Heart right ventricle (tissue), 16 donors: ENCODE measurements around the gene SH3PXD2B. TPM values are rescaled to one million over a fixed set of nuclear protein-coding genes. Genes with fewer than 3 reads are reported as not detected.
A peak's percentile ranks its signal among the peaks of the same experiment; 100 is the strongest.

Source experiments
- ATAC-seq, 8 donors: fragments of 200-7000 bp; cut with Tn5 transposase; one replicate each; pipeline ENCODE4 v1.9.1; 2020; ENCODE audit warnings: mild to moderate bottlenecking in 8 of 8, moderate library complexity in 8 of 8, moderate number of reproducible peaks in 1 of 8
- DNase-seq, 2 donors: peaks; one replicate each; pipeline ENCODE4 v3.0.0-alpha.2; 2020
- H3K27ac ChIP-seq, 10 donors: fragments of 200-600 bp; sonication (generic) in 2 of 10; one replicate each; pipeline versions ENCODE4 v1.5.0 to v1.8.0; 2020 to 2022; ENCODE audit warnings: mild to moderate bottlenecking in 3 of 10
- H3K27me3 ChIP-seq, 7 donors: fragments of 200-600 bp; one replicate each; pipeline ENCODE4 v1.8.0; 2021 to 2022; ENCODE audit warnings: mild to moderate bottlenecking in 2 of 7
- H3K36me3 ChIP-seq, 9 donors: fragments of 200-600 bp; sonication (generic) in 1 of 9; one replicate each; pipeline versions ENCODE4 v1.5.0 to v1.8.0; 2020 to 2022; ENCODE audit warnings: mild to moderate bottlenecking in 2 of 9
- H3K4me1 ChIP-seq, 9 donors: fragments of 200-600 bp; sonication (generic) in 1 of 9; one replicate each; pipeline versions ENCODE4 v1.5.0 to v1.8.0; 2020 to 2022; ENCODE audit warnings: mild to moderate bottlenecking in 4 of 9
- H3K4me3 ChIP-seq, 10 donors: fragments of 200-600 bp; sonication (generic) in 2 of 10; one replicate each; pipeline versions ENCODE4 v1.5.0 to v1.8.0; 2020 to 2022; ENCODE audit warnings: mild to moderate bottlenecking in 7 of 10, moderate library complexity in 2 of 10
- H3K9me3 ChIP-seq, 11 donors: fragments of 200-600 bp in 10 of 11; sonication (generic) in 2 of 11; one replicate each; pipeline versions ENCODE4 v1.5.0 to v1.8.0; 2013 to 2022; ENCODE audit warnings: mild to moderate bottlenecking in 2 of 11, control low read depth in 1 of 11, moderate library complexity in 1 of 11
- CTCF ChIP-seq, 9 donors: fragments of 200-600 bp; sonication (generic) in 2 of 9; IDR thresholded peaks; one replicate each; pipeline versions ENCODE4 v1.5.0 to v1.8.0; 2021 to 2022; ENCODE audit warnings: antibody characterized with exemption in 9 of 9, mild to moderate bottlenecking in 5 of 9, moderate library complexity in 1 of 9
- WGBS, 2 donors: extraction: QIAGEN DNeasy Blood & Tissue Kit; methylation state at CpG; one replicate each; pipeline ENCODE4 v1.1.7; 2013; ENCODE audit warnings: inconsistent platforms in 1 of 2; 5-methylcytosine and 5-hydroxymethylcytosine counted together
- intact Hi-C, 10 donors: fragments of 100-400 bp; cut with DNase I; formaldehyde crosslinking; loops; one replicate each; pipeline versions ENCODE4 v1.11.1 to v1.14.2; 2022
- polyA plus RNA-seq, 2 donors: library from polyadenylated mRNA; stranded (reverse); fragments of 200-250 nt; gene quantifications; one replicate each; pipeline ENCODE4 v1.2.3, GENCODE V29; 2013
- total RNA-seq, 10 donors: library from RNA; stranded (reverse); fragmentation: NEBNext Ultra II Directional in 3 of 10; extraction: Animal tissue kit (Norgen Biotek cat#: 25700) in 3 of 10; gene quantifications; one replicate each; pipeline versions ENCODE4 v1.2.1 to v1.2.4, GENCODE V29; 2021 to 2023
- donor health status: Arrhythmogenic right ventricular cardiomyopathy.
- donor health status: ischemic (EF 13 %, LVEDD 7.1; RV severe dilation, severe dysfunction).
- donor health status: healthy with polysubstance abuse.
- donor health status: DM: no; HTN: yes; CAD: no.
- donor health status: DM: no; HTN: no; CAD: no.
- donor health status: ischemic (EF 25% LVEDD 6.9; RV normal size, moderate dysfunction).
- donor health status: ischemic (EF 25% LVEDD 5.7; RV mildly dilated, moderate dysfunction).
- donor health status: healthy.
- donor health status: DM: yes; HTN: yes; CAD: no.
- donor health status: Ischemic cardiomyopathy.
- donor health status: ischemic (EF 35%, LVEDD 5.7; RV mildly dilated, moderate dysfunction).
- donor health status: nonischemic (EF 11% LVEDD 7.7; RV severe dilation, severe dysfunction).
- donor health status: DM: yes; HTN: yes; CAD: no.
- donor health status: PGD.
- donor health status: ischemic (EF 29% LVEDD 5.4; RV normal size, mild dysfunction).
- donor health status: nonischemic (EF 23%, LVEDD 6.1; RV moderate dilation, normal function).

SH3PXD2B gene
- total and polyA plus RNA-seq, 12 donors: 1.8 to 12.5 (median 5.5) TPM

- peaks cover 17 to 71% (median 37%) of the 10 kb centered on the region in 9 donors for H3K4me1 ChIP-seq
- peak in 6 of 8 donors; percentile 3 to 30 (median 20) for ATAC-seq
These were observed 35.2 kb downstream of the SH3PXD2B start for GRCh38 chr5:172418862-172419814.

GRCh38 chr5:172417983-172418630 is 36.2 kb downstream of the SH3PXD2B start:
- Histone ChIP-seq H3K4me3 (no peak overlapping the region), H3K27me3 (no peaks in the 10 kb centered on the region), H3K27ac (peak overlapping the region in 9 of 10 donors; percentile 13 to 86 (median 73)), H3K4me1 (peaks cover 21 to 81% (median 43%) of the 10 kb centered on the region in 9 donors), H3K36me3 (peaks cover 0 to 25% (median 0%) of the 10 kb centered on the region in 9 donors), H3K9me3 (no peaks in the 10 kb centered on the region)
- peak; percentile 84 to 94 for DNase-seq
- TF ChIP-seq CTCF (IDR thresholded peaks at IDR 0.05): no peak
- intact Hi-C loops: loop anchor here in 1 of 10 donors (5.0 kb wide), 1 partner anchor 34 kb away; the partner anchor contains the start of gene SH3PXD2B
- WGBS, 2 donors: 35 to 37% methylated on average over 10 of the region's 10 CpGs
- peak; percentile 88 to 97 (median 92) for ATAC-seq

More at GRCh38 chr5:172418862-172419814, 35.2 kb downstream of the SH3PXD2B start:
- intact Hi-C loops: loop anchor here in 1 of 10 donors (5.0 kb wide), 1 partner anchor 33 kb away; the partner anchor contains the start of gene SH3PXD2B
- H3K27me3 ChIP-seq: no peaks in the 10 kb centered on the region
- 76% methylated on average over 20 of the region's 20 CpGs for WGBS, 2 donors
- peaks cover 0 to 25% (median 0%) of the 10 kb centered on the region in 9 donors for H3K36me3 ChIP-seq
- peak overlapping the region; percentile 36 to 86 (median 70) for H3K27ac ChIP-seq
- no peak for TF ChIP-seq CTCF (IDR thresholded peaks at IDR 0.05)
- H3K9me3 ChIP-seq: no peaks in the 10 kb centered on the region
- peak in 1 of 2 donors; percentile 53 for DNase-seq
- no peak overlapping the region for H3K4me3 ChIP-seq

- intact Hi-C loops: loop anchor here in 1 of 10 donors (5.0 kb wide), 1 partner anchor 35 kb away; the partner anchor contains the start of gene SH3PXD2B
- Histone ChIP-seq H3K9me3 (no peaks in the 10 kb centered on the region), H3K4me1 (peaks cover 21 to 85% (median 46%) of the 10 kb centered on the region in 9 donors), H3K27me3 (no peaks in the 10 kb centered on the region), H3K4me3 (no peak overlapping the region), H3K36me3 (peaks cover 0 to 19% (median 0%) of the 10 kb centered on the region in 9 donors), H3K27ac (peak overlapping the region in 9 of 10 donors; percentile 13 to 86 (median 73))
- TF ChIP-seq CTCF (IDR thresholded peaks at IDR 0.05): no peak
- WGBS, 2 donors: 76 to 85% methylated on average over 4 of the region's 4 CpGs
- DNase-seq: no peak
- ATAC-seq: no peak
These were observed 37.0 kb downstream of the SH3PXD2B start for GRCh38 chr5:172417130-172417841.
